DMS 273 treated with DMSO at 0.1 percent for 48 hours (cell line): ENCODE results near the gene PACSIN1.
"Not testable (repeated sequence)": the region's sequence is repeated elsewhere in the genome, so short reads cannot be mapped to it uniquely, and the experiment has no call there.

ENCODE experiments used
- DNase-seq: peaks from one replicate; lab custom pipeline; 2025; lab: John Stamatoyannopoulos, UW

PACSIN1 gene

DNA sequence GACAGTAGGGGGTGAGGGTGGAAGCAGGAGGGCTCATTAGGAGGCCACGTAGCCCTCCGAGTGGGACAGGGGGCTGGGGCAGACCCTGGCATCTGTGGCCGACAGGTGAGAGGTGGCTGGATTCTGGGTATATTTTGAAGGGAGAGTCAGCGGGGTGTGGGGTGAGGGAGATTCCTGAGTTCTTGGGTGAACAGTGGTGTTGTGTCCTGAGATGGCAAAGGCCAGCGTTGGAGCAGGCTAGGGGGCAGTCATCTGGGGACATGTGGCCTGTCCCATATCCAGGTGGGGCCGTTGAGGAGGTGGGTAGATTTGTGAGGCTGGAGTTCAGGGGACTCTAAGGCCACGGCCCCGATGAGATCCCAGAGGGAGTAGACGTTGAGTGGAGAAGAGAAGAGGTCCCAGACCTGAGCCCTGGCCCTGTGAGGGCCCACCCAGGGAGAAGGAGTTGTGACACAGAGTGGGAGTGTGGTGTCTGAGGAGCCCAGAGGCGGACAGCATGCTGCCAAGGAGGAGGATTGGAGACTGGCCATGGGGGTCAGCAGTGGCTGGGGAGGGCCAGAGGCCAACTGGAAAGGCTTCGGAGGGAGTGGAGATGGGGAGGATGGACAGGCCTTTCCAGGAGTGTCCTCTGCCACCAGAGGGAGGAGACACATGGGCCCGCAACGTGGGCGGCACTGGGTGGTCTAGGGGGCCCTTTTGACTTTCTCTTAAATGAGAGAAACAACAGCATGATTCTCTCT, 19.6 kb downstream of the PACSIN1 start:
- DNase-seq, result no peak

DNA sequence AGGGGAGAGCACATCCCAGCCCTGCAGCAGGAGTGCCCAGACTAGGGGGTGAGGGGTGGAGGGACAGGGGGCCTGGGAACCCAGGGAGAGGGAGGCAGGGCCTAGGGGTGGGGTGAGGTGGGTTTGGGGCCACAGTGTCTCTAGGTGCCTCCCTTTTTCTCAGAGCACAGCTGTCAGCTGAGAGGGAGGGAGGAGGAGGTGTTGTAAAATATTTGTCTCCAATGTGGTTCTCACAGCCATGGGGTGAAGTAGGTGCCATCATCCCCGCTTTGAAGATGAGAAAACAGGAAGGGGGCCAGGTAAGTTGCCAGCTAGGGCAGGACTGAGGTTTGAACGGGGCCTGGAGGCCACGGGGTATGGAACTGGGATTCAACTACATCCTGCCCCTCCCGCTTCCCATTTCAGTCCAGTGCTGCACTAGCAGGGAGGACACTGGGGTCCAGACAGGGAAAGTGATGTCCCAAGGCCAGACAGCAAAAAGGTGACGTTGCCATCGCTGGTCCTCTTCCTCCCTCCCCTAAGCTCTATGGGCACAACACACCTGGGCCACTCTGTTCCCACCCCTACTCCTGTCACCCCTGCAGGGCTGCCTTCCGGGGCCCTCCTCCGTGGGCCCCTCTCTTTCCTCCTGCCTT, 20.3 kb downstream of the PACSIN1 start:
- no peak for DNase-seq

DNA sequence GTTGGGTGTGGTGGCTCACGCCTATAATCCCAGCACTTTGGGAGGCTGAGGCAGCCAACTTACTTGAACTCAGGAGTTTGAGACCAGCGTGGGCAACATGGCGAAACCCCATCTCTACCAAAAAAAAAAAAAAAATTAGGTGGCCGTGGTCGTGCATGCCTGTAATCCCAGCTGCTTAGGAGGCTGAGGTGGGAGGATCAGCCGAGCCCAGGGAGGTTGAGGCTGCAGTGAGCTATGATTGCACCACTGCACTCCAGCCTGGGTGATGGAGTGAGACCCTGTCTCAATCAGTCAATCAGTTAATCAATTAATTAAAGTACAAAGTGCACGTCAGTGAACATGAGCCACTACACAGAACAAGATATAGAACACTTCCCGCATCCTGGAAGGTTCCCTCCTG, 21.0 kb downstream of the PACSIN1 start:
- DNase-seq, result not testable (repeated sequence)

DNA sequence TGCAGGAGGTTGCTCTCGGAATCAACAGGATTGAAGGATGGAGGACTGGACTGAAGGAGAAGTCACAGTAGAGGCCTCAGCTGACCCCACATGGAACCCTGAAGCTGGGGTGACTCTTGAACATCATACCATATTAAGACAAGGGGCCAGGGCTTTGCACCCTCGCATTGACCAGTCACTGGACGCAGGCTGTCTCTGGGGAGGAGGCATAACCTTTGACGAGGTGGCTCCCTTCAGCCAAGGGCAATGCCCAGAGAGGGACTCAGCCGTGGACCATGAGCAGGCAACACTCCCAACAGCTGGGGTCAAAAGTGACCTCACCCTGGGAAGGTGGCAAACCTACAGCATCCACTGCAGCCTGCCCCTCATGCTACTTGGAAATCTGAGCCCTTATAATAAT, 21.7 kb downstream of the PACSIN1 start:
- DNase-seq, result no peak

DNA sequence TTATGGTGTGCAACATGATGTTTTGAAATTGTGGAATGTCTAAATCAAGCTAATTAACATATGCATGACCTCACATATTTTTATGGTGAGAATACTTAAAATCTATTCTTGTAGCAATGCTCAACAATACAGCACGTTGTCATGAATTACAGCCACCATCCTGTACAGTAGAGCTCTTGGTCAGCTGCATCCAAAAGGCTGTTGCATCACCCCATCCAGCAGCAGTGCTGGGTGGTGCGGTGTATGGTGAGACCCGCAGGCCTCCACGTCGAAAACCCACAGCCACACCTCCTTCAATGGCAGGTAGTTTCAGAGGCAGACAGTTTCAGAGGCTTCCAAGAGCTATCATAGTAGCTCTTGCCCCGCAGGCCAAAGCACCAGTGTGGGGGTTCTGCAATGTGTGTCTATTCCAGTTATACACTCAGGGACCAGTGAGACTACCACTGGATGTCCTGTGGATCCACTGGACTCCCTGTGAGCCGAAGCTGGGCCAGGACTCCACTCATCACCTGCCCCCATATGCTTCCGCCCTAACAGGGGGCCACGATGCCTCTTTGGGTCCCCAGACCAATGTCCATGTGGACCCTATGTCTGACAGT, 23.4 kb downstream of the PACSIN1 start:
- DNase-seq, result no peak

DNA sequence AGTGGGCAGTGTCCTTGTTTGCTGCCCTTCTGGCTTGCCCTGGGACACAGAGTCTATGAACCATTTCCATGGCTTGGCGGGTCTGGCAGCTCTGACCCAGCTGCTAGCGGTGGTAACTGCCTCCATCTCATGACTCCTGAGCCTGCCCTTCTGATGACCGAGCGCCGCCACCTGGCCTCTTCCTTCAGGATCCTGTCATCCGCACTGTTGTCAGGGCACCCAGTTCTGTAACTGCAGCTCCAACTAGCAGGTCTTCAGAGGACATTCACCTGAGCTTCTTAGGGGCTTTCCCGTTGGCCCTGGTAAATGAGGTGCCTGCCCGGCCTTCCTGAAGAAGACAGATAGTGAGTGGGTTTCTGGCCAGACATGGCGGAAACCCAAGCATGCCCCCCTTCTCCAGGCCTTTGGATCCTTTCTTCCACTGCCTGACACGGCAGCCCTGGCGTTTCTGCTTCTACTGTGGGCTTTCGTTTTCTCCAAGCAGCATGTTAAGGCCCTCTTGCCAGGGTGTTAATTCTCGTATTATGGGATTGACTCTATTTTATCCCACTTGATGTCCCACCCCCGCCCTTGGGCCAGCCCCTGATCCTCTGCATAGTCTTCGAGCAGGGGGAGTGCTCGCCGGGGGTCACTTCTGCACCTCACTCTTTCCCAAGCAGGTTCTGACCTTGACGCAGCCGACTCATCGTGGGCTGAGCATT, 24.7 kb downstream of the PACSIN1 start:
- DNase-seq, result no peak

DNA sequence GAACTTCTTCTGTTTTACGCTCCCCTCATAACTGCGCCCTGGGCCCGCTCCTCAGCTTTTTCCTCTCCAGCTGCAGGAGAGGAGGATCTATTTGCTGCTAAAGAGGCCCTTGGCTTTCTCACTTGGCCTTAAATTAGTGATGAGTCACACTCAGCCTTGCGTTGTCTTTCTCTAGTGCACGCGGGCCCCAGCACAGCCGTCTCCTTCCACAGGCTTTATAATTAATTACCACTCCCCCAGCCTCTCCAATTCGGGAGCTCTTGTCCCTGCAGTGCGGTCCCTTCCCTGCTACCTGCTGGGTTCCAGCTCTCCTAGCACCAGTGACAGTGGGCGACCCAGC, 25.2 kb downstream of the PACSIN1 start:
- no peak for DNase-seq

DNA sequence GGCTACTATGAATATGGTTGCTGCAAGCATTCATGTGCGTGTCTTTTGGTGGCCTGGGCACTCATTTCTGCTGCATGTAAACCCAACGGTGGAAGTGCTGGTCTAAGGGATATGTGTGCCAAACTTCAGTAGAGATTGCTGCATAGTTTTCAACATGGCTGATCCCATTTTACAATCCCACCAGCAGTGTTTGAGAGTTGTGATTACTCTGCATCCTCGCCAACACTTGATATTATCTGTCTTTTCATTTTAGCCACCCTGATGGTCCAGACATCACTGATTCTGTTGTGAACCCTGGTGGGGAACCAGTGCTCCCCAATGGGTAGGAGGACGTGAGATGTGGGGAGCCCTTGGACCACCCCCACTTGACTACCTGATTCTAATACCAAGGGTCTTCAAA, 27.5 kb downstream of the PACSIN1 start:
- DNase-seq, result no peak

DNA sequence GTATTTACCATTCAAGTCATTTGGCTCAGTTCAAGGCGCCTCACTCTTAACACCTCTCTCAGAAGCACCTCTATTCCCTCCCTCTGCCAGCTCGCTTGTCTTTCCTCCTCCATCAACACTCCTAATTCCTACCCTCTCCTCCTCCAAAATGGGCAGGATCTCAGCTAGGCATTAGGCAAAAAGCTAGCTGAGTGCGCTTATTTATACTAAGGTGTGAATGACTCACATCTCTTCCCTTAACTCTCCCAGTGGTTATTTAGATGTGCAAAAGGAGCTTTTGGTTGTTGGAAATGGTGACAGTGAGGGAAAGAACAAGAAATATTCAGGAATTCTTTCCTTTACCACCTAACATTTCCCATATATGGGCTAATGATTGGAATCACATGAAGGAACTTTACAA, 29.1 kb downstream of the PACSIN1 start:
- DNase-seq, result no peak

DNA sequence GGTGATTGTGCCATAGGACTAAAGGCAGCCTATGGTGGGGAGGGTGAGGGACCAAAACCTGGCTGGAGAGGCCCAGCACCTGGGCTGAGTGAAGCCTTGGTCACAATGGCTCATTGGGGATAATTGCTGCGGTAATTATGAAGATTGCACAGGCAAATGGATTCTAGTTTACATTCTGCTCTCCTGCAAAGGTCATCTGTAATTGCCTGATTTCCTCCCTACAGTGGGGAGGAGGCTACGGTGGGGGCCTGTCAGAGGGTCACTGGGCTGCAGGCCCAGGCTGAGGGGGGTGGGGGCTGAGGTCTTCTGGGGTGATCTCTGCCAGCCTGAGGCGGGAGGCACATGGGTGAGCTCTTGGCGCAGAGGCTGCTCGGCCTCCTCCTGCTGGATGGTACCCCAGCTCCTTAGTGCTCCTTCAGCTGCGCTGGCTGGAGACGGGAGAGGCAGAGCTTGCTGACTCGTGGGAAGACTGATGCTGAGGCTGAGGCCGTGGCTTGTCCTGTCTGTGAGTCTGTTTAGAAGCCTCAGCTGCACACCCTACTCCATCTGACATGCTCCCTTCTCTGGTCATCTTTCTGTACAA, 30.3 kb downstream of the PACSIN1 start:
- DNase-seq, result no peak

DNA sequence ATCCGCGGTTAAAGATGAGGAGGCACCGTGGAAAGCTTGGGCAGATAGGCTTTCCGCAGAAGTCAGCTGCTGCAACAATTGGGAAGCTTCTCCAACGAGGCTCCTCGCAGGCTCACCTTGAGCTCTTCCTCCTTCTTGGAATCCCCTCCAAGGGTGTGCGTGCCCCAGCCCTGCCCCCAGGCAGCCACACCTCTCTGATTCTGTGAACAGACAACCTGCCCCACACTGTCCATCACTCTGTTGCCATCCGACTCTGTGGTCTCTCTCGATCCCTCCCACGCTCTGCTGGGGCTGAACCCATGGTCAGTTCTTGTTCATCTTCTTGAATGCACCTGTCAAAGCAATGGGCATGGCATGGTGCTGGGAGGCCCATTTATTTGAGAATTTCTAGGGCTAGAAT, 31.5 kb downstream of the PACSIN1 start:
- DNase-seq, result no peak

DNA sequence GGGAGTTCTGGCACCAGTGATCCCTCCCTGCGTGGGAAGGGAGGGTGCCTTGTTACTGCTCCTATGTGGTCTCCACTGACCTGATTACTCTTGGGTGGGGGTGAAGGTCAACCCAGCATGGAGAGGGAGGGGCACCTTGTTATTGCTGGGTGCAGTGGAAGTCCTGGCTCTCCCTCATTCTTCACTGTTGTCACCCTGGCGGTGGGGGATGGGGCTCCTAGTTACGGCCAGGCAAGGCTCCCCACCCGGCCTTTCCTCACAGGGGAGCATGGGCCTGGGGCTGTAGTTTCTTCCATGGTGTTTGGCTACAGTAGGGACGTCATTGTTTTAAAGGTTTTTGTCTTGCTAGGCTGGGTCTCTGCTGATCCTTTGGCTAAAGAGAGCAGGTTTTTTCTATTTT, 40.8 kb downstream of the PACSIN1 start:
- DNase-seq, result no peak

DNA sequence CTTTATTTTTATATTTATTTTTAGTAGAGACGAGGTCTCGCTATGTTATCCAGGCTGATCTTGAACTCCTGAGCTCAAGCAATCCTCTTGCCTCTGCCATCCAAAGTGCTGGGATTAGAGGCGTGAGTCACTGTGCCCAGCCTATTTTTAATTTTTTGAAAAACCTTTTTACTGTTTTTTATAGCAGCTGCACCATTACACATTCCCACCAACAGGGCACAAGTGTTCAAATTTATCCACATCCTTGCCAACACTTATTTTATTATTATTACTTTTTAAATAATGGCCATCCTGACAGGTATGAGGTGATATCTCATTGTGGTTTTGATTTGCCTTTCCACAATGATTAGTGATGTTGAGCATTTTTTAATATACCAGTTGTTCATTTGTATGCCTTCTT, 42.5 kb downstream of the PACSIN1 start:
- no peak for DNase-seq

DNA sequence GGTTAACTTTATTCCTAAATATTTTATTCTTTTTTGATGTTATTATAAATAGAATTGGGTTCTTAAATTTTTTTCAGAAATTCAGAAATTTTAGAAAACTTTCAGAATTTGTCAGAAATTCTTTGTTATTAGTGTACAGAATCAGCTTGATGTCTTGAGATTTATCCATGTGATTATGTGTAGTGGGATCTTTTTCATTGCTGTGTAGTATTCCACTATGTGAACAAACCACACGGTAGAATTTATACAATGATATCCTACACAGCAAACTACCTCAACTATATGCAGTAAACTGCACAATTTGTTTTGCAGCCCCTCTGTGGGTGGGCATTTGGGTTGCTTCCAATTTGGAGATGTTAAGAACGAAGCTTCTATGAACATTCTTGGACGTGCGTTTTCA, 43.9 kb downstream of the PACSIN1 start:
- no peak for DNase-seq

DNA sequence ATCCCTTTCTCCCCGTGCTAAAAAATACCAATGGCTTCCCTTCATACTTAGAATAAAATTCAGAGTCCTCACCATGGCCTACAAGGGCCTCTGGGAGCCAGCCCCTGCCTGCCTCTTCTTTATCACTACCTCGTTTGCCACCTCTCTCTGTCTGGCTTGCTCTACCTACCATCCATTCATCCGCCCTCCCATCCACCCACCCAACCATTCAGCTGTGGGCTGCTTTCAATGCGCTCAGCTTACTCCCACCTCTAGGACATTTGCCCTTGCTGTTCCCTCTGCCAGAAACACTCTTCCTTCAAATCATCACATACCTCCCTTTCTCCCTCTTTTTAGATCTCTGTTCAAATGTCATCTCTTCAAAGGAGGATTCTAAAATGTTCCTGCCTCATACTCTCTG, 44.4 kb downstream of the PACSIN1 start:
- no peak for DNase-seq

DNA sequence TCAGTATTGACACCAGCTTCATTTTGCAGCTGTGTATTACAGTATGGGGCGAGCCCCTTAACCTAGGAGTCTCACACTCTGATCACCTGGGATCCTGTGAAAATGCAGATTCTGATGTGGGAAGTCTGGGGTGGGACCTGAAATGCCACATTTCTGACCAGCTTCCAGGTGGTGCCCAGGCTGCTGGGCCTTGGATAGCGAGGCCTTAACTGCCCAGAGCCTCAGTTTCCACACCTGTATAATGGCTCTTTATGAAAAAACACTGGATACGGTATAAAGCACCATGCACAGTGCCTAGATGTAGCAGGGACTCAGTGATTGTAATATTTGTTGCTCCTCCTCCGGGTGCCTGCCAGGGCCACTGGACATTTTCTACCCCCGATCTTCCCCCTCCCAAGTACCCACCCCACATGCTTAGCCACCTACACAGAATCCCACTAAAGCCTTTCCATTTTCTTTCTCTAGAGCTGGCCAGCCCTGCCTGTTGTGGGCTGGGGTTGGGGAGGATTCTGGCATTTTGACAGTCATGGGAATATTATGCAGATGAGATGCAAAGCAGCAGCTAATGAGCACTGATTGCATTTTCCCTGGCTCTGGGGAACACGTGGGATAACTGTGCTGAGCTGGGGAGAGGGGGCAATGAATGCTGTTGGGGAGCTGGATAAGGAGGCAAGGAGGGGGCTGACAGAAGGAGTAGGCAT, 45.5 kb downstream of the PACSIN1 start:
- no peak for DNase-seq

DNA sequence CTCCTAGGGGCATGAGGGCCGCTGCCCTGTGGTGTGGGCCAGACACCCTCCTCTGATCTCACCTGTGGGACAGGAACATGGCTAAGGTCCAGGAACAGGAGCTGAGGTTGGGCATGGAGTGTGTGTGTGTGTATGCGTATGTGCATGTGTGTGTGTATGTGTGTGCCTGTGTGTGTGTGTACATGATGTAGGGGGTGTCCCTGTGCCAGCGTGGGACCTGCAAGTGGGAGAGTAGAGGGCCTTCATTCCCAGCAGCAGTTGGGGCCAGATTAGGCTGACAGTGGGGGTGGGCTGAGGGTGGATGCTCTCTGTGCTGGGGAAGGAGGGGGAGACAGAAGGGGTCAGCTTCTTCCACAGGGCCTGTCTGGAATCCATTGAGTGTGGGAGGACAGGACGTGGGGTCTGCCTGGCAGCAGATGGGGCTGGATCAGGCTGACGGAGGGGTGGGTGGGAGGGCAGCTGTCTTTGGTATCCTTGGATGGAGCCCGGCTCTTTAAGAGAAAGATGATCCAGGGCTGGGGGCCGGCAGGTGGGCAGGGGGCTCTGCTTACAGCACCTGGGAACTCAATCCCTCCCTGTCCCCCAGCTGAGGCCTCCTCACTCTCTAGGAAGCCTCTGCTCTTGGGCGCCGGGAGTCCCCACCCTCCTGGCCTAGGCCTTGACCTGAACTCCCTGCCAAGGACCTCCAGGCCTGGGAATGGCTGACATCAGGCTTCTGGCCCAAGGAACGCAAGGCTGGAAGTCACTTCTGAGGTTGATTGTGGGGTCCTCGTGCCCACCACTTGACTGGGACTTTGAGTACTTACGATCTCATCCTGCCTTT, 46.2 kb downstream of the PACSIN1 start:
- DNase-seq, result no peak

DNA sequence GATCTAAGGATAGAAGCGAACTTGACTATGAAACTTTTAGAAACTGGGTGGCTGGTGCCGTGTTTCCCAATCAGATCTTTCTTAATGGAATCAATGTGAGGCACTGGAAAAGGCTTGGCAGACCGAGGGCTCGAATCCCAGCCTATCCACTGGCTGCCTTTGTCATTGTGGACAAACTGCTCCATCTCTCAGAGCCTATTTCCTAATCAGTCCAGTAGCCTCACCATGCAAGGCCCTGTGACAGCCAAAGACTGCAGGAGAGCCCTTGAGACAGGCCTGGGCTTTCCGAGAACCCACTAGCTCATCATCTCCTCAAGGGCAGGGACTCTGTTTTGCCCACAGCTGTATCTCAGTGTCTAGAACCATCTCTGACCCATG, 46.9 kb downstream of the PACSIN1 start:
- no peak for DNase-seq

DNA sequence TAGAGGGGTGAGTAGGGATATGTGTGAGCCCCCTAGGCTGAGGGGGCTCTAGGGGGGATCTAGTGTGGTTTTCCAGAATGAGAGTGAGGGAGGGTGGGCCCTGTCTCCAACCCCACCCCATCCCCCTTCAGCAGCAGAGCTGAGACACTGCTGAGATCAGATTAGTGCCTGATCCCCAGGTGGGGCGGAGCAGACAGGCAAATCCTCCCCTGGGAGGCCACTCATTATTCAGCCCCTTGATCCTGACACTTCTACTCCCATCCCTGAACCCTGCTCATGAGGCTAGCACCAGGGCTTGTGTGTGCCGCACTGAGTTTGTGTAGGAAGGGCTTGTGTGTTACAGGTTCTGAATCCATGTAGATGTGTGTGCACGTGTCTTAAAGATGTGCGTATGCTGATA, 47.8 kb downstream of the PACSIN1 start:
- no peak for DNase-seq

DNA sequence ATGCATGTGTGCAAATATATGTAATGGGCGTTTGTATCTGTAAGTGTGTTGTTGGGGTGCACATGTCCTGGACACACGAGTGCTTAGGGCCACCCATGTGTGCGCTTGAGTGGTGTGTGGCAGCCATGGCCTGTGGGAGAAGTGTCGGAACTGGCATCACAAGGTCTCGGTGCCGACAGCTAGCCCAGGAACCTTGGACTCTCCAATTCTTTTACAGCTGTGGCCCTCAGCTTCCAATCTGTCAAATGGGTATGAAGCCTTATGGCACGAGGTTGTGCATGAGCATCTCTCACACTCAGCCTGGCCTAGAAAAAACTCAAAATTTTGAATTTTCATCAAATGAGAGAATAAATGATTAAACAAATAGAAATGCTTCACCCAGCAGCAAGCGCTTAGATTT, 48.2 kb downstream of the PACSIN1 start:
- no peak for DNase-seq
